Mucosa of descending colon (tissue), 3 donors: Measurements from ENCODE around the gene B4GALT2. TPM values are rescaled to one million over a fixed set of nuclear protein-coding genes. Genes with fewer than 3 reads are reported as not detected.

Experiments
- ATAC-seq: fragments of 200-7000 bp; cut with Tn5 transposase; one replicate; pipeline ENCODE4 v1.9.1; 2020; ENCODE audit warnings: mild to moderate bottlenecking, moderate library complexity
- DNase-seq, 3 donors: peaks; one replicate each; pipeline ENCODE4 v3.0.0-alpha.2; 2020
- H3K36me3 ChIP-seq: fragments of 200-600 bp; one replicate; pipeline ENCODE4 v1.8.0; 2021; ENCODE audit warnings: low read depth, mild to moderate bottlenecking
- H3K4me1 ChIP-seq: fragments of 200-600 bp; one replicate; pipeline ENCODE4 v1.8.0; 2021; ENCODE audit warnings: low read depth, mild to moderate bottlenecking
- H3K4me3 ChIP-seq: fragments of 200-600 bp; one replicate; pipeline ENCODE4 v1.8.0; 2021; ENCODE audit warnings: mild to moderate bottlenecking
- H3K9me3 ChIP-seq: fragments of 200-600 bp; one replicate; pipeline ENCODE4 v1.8.0; 2021; ENCODE audit warnings: mild to moderate bottlenecking
- CTCF ChIP-seq: fragments of 200-600 bp; IDR thresholded peaks from one replicate; pipeline ENCODE4 v1.8.0; 2022; ENCODE audit warnings: antibody characterized with exemption, mild to moderate bottlenecking
- intact Hi-C, 2 donors: fragments of 100-400 bp; cut with DNase I in 1 of 2; cut with micrococcal nuclease in 1 of 2; formaldehyde crosslinking; loops; one replicate each; pipeline versions ENCODE4 v1.11.0 to v1.11.1; 2022; cut with DNase I, micrococcal nuclease
- total RNA-seq, 3 donors: library from RNA; stranded (reverse); fragmentation: NEBNext Ultra II Directional in 2 of 3; extraction: Animal tissue kit (Norgen Biotek cat#: 25700) in 2 of 3; gene quantifications; one replicate each; pipeline versions ENCODE4 v1.2.1 to v1.2.4, GENCODE V29; 2021 to 2023
- donor health status: DM: no; HTN: no; CAD: no; lungs with moderate emphysema.
- donor health status: DM: no; HTN: no; CAD: no.
- donor health status: DM: no; HTN: yes; CAD: no.

Gene B4GALT2
- total RNA-seq, 3 donors from 2014 or later: 20.0 to 33.6 (median 28.1) TPM

- ATAC-seq (peak; percentile 2), DNase-seq (peak in 1 of 3 donors; percentile 52)
- H3K4me3 ChIP-seq: no peak overlapping the region
- no peaks in the 10 kb centered on the region for H3K36me3 ChIP-seq
- intact Hi-C loops: no loop called here
- H3K4me1 ChIP-seq: peaks cover 17% of the 10 kb centered on the region
- no peak for TF ChIP-seq CTCF
- no peaks in the 10 kb centered on the region for H3K9me3 ChIP-seq
These were observed 56.9 kb downstream of the B4GALT2 start for GRCh38 chr1:44035726-44036408.

- DNase-seq (peak in 2 of 3 donors; percentile 81 to 84), ATAC-seq (peak; percentile 73)
- Histone ChIP-seq H3K36me3 (no peaks in the 10 kb centered on the region), H3K9me3 (no peaks in the 10 kb centered on the region), H3K4me1 (peaks cover 16% of the 10 kb centered on the region), H3K4me3 (no peak overlapping the region)
- intact Hi-C loops: no loop called here
- TF ChIP-seq CTCF: peak; percentile 81
These were observed 57.6 kb downstream of the B4GALT2 start for GRCh38 chr1:44036409-44037139.

- Histone ChIP-seq H3K4me3 (no peak overlapping the region), H3K9me3 (no peaks in the 10 kb centered on the region), H3K36me3 (no peaks in the 10 kb centered on the region), H3K4me1 (peaks cover 11% of the 10 kb centered on the region)
- TF ChIP-seq CTCF: no peak
- DNase-seq: no peak
- no peak for ATAC-seq
- intact Hi-C loops: no loop called here
These were observed 58.1 kb downstream of the B4GALT2 start for GRCh38 chr1:44037154-44037553.

- Histone ChIP-seq H3K4me3 (no peak overlapping the region), H3K4me1 (peaks cover 8% of the 10 kb centered on the region), H3K36me3 (no peaks in the 10 kb centered on the region), H3K9me3 (no peaks in the 10 kb centered on the region)
- intact Hi-C loops: no loop called here
- DNase-seq: no peak
- ATAC-seq: no peak
- TF ChIP-seq CTCF: no peak
These were observed 60.1 kb downstream of the B4GALT2 start for GRCh38 chr1:44038876-44039657.

GRCh38 chr1:44040418-44040817 lies 61.4 kb downstream of the B4GALT2 start:
- no peak overlapping the region for H3K4me3 ChIP-seq
- peaks cover 8% of the 10 kb centered on the region for H3K4me1 ChIP-seq
- ATAC-seq (no peak), DNase-seq (no peak)
- H3K9me3 ChIP-seq: no peaks in the 10 kb centered on the region
- H3K36me3 ChIP-seq: no peaks in the 10 kb centered on the region
- TF ChIP-seq CTCF: no peak
- intact Hi-C loops: no loop called here

Other genes with a start within 250 kb of the B4GALT2 start
- gene ARTN, start 45.4 kb upstream of the B4GALT2 start, total RNA-seq: 10 to 100 TPM in 1 of 3 donors, 1 to 10 TPM in 2; 6.9 to 14.2 (median 7.4) TPM
- 10 to 100 TPM; 21.5 to 32.6 (median 22.3) TPM for gene IPO13, start 32.3 kb upstream of the B4GALT2 start, total RNA-seq
- 10 to 100 TPM; 16.5 to 23.3 (median 17.9) TPM for gene DPH2, start 9.2 kb upstream of the B4GALT2 start, total RNA-seq
- gene ATP6V0B, start 4.2 kb upstream of the B4GALT2 start, total RNA-seq: 100 to 1,000 TPM; 116 to 184 (median 158) TPM
- 10 to 100 TPM; 13.4 to 19.6 (median 16.9) TPM for gene CCDC24, start 12.4 kb downstream of the B4GALT2 start, total RNA-seq
- 10 to 100 TPM; 21.1 to 52.5 (median 38.1) TPM for gene SLC6A9, start 52.3 kb downstream of the B4GALT2 start, total RNA-seq
- under 1 TPM in 1 of 3 donors, not detected in 2; 0.13 TPM for gene KLF17, start 139.6 kb downstream of the B4GALT2 start, total RNA-seq
- gene KLF18, start 162.4 kb downstream of the B4GALT2 start, total RNA-seq: not detected
- 10 to 100 TPM; 40.8 to 52.0 (median 44.0) TPM for gene DMAP1, start 234.3 kb downstream of the B4GALT2 start, total RNA-seq